ENCODE measurements around the gene KIFAP3.

GRCh38 chr1:170114906-170115305, 40.4 kb upstream of the KIFAP3 start:
- TF ChIP-seq, protein P1, sequence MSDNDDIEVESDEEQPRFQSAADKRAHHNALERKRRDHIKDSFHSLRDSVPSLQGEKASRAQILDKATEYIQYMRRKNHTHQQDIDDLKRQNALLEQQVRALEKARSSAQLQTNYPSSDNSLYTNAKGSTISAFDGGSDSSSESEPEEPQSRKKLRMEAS (IDR thresholded peaks at IDR 0.05): no peak
- no peak for TF ChIP-seq EP300 (IDR thresholded peaks at IDR 0.05; ENCODE audit: borderline replicate concordance)
- no peak for TF ChIP-seq YY1 (IDR thresholded peaks at IDR 0.05; ENCODE audit: low read depth)
- TF ChIP-seq, protein P2, sequence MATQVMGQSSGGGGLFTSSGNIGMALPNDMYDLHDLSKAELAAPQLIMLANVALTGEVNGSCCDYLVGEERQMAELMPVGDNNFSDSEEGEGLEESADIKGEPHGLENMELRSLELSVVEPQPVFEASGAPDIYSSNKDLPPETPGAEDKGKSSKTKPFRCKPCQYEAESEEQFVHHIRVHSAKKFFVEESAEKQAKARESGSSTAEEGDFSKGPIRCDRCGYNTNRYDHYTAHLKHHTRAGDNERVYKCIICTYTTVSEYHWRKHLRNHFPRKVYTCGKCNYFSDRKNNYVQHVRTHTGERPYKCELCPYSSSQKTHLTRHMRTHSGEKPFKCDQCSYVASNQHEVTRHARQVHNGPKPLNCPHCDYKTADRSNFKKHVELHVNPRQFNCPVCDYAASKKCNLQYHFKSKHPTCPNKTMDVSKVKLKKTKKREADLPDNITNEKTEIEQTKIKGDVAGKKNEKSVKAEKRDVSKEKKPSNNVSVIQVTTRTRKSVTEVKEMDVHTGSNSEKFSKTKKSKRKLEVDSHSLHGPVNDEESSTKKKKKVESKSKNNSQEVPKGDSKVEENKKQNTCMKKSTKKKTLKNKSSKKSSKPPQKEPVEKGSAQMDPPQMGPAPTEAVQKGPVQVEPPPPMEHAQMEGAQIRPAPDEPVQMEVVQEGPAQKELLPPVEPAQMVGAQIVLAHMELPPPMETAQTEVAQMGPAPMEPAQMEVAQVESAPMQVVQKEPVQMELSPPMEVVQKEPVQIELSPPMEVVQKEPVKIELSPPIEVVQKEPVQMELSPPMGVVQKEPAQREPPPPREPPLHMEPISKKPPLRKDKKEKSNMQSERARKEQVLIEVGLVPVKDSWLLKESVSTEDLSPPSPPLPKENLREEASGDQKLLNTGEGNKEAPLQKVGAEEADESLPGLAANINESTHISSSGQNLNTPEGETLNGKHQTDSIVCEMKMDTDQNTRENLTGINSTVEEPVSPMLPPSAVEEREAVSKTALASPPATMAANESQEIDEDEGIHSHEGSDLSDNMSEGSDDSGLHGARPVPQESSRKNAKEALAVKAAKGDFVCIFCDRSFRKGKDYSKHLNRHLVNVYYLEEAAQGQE (IDR thresholded peaks at IDR 0.05; ENCODE audit: low read depth): peak; percentile 88
- no peak for TF ChIP-seq TAF1 (IDR thresholded peaks at IDR 0.05; ENCODE audit: low read depth)
- no peak for TF ChIP-seq RAD21 (IDR thresholded peaks at IDR 0.05; ENCODE audit: low read depth)
- TF ChIP-seq USF1 (IDR thresholded peaks at IDR 0.05): no peak
- TF ChIP-seq CREB1 (IDR thresholded peaks at IDR 0.05; ENCODE audit: low read depth): no peak

All from Ishikawa (cell line).